Panc1 (cell line): Measurements from ENCODE around the gene ADIPOR2. TPM values are rescaled to one million over a fixed set of nuclear protein-coding genes. Genes with fewer than 3 reads are reported as not detected.
A peak's percentile ranks its signal among the peaks of the same experiment; 100 is the strongest.
"Not testable (repeated sequence)": the region's sequence is repeated elsewhere in the genome, so short reads cannot be mapped to it uniquely, and the experiment has no call there.

Source experiments
- ATAC-seq: fragments of 200-7000 bp; cut with Tn5 transposase; 2 replicates; pipeline ENCODE4 v1.9.1; 2020; ENCODE audit warnings: mild to moderate bottlenecking, moderate library complexity
- BruUV-seq: library from RNA; stranded (reverse); fragments of 400-500 nt; replicated peaks from 2 replicates; lab custom pipeline; 2021; lab: Mats Ljungman, UMichigan
- CTCF ChIA-PET: fragments of 300-600 bp; sonication (Branson Sonifier 250); formaldehyde crosslinking; loops from one replicate; lab custom pipeline; 2022; ENCODE audit warnings: antibody characterized with exemption; lab: Charles Lee
- POLR2A ChIA-PET: fragments of 300-600 bp; sonication (Branson Sonifier 250); formaldehyde crosslinking; loops from one replicate; lab custom pipeline; 2022; ENCODE audit warnings: antibody characterized with exemption; lab: Charles Lee
- DNase-seq: peaks from one replicate; pipeline ENCODE4 v3.0.0-alpha.2; 2010; ENCODE audit warnings: low read depth, low spot score
- H3K27ac ChIP-seq: 2 replicates; pipeline ENCODE4 v1.5.1; 2011; ENCODE audit warnings: mild to moderate bottlenecking, low read length, inconsistent platforms
- H3K27me3 ChIP-seq: fragments of 200-500 bp; sonication (Bioruptor generic); 2 replicates; pipeline ENCODE4 v1.6.0; 2014; ENCODE audit warnings: low read length, inconsistent platforms; ENCODE audit not compliant: control insufficient read depth, insufficient read depth
- H3K36me3 ChIP-seq: fragments of 200-500 bp; sonication (Bioruptor generic); 2 replicates; pipeline ENCODE4 v1.5.1; 2014; ENCODE audit warnings: inconsistent platforms, mild to moderate bottlenecking, low read length, moderate library complexity; ENCODE audit not compliant: control insufficient read depth, insufficient read depth
- H3K4me1 ChIP-seq: 2 replicates; pipeline ENCODE4 v1.5.1; 2011; ENCODE audit warnings: inconsistent platforms, mild to moderate bottlenecking, low read length, moderate library complexity; ENCODE audit not compliant: control insufficient read depth, insufficient read depth
- H3K4me3 ChIP-seq, 2 experiments: 2 replicates each; pipeline ENCODE4 v1.5.1; 2011 to 2012; ENCODE audit warnings: low read depth in 2 of 2, low read length in 2 of 2, mild to moderate bottlenecking in 2 of 2, inconsistent platforms in 1 of 2, moderate library complexity in 1 of 2
- H3K9me3 ChIP-seq: fragments of 200-500 bp; sonication (Bioruptor generic); 2 replicates; pipeline ENCODE4 v1.5.1; 2014; ENCODE audit warnings: low read depth, mild to moderate bottlenecking, inconsistent platforms, low read length, moderate library complexity; ENCODE audit not compliant: control insufficient read depth, insufficient read depth
- CTCF ChIP-seq: fragments of 450-650 bp; IDR thresholded peaks from 2 replicates; pipeline ENCODE4 v1.5.1; 2017; ENCODE audit warnings: mild to moderate bottlenecking
- POLR2AphosphoS5 ChIP-seq: IDR thresholded peaks from 2 replicates; pipeline ENCODE4 v1.6.1; 2012; ENCODE audit warnings: mild to moderate bottlenecking, low read depth, low read length, moderate library complexity
- REST ChIP-seq, 2 experiments: IDR thresholded peaks; 2 replicates each; pipeline ENCODE4 v1.6.1; 2011 to 2012; ENCODE audit warnings: low read depth in 2 of 2, control low read depth in 1 of 2, low read length in 1 of 2, mild to moderate bottlenecking in 1 of 2, moderate library complexity in 1 of 2; ENCODE audit not compliant: insufficient read depth in 1 of 2
- SIN3A ChIP-seq: IDR thresholded peaks from 2 replicates; pipeline ENCODE4 v1.6.1; 2012; ENCODE audit warnings: low read depth, mild to moderate bottlenecking, low read length, moderate library complexity, borderline replicate concordance; ENCODE audit not compliant: insufficient read depth
- TCF7L2 ChIP-seq: IDR thresholded peaks from 2 replicates; pipeline ENCODE4 v1.6.1; 2011; ENCODE audit warnings: mild to moderate bottlenecking, low read depth, low read length, inconsistent platforms
- in situ Hi-C: cut with HindIII; loops from 2 replicates; pipeline ENCODE4 v1.10.0; 2016; ENCODE audit warnings: low sequenced_read_pairs, low pct_unique_long_range_greater_than_20kb
- intact Hi-C: fragments of 100-400 bp; cut with micrococcal nuclease; formaldehyde crosslinking; loops from one replicate; pipeline ENCODE4 v1.10.0; 2022; ENCODE audit not compliant: unreplicated experiment
- total RNA-seq: library from RNA; stranded (reverse); gene quantifications from one replicate; pipeline ENCODE4 v1.2.1, GENCODE V29; 2021; ENCODE audit not compliant: unreplicated experiment

The ADIPOR2 gene
- total RNA-seq, 1 experiment from 2014 or later, result 76.0 TPM

DNA sequence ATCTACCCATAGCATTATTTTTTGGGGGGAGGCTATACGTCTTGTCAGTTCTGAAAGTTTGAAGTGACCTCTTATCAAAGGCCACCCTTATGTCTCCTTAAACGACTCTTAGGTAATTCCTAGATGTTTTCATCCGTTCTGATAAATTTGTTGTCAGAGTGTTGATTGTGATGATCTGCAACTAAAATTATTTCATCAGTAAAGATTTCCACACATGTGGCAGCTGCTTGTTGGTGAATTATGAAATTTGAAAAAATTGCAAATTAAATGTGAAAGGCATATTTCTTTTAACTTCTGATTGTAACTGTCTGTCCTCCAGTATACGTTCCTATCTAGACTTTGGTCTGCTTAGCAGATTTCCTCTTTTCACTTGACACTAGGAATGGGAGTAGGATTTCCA lies 1.4 kb downstream of the ADIPOR2 start:
- H3K27me3 ChIP-seq, result no peaks in the 10 kb centered on the region
- ATAC-seq (no peak), DNase-seq (no peak)
- peaks cover 5% of the 10 kb centered on the region for H3K36me3 ChIP-seq
- H3K4me3 ChIP-seq, result peak overlapping the region; percentile 86 to 87
- intact Hi-C loops (no loop called here), in situ Hi-C loops (no loop called here)
- H3K9me3 ChIP-seq, result no peaks in the 10 kb centered on the region
- H3K27ac ChIP-seq, result peak overlapping the region; percentile 81
- ChIA-PET POLR2A (no interaction called here), CTCF (no interaction called here)
- TSS peak; percentile 92 for BruUV-seq
- TF ChIP-seq CTCF (no peak), TCF7L2 (no peak), REST (IDR thresholded peaks at IDR 0.05; ENCODE audit: insufficient read depth in 1 of 2, low read depth in 2 of 2, low read length in 1 of 2) (no peak), SIN3A (no peak), POLR2AphosphoS5 (no peak)
- peaks cover 18% of the 10 kb centered on the region for H3K4me1 ChIP-seq

DNA sequence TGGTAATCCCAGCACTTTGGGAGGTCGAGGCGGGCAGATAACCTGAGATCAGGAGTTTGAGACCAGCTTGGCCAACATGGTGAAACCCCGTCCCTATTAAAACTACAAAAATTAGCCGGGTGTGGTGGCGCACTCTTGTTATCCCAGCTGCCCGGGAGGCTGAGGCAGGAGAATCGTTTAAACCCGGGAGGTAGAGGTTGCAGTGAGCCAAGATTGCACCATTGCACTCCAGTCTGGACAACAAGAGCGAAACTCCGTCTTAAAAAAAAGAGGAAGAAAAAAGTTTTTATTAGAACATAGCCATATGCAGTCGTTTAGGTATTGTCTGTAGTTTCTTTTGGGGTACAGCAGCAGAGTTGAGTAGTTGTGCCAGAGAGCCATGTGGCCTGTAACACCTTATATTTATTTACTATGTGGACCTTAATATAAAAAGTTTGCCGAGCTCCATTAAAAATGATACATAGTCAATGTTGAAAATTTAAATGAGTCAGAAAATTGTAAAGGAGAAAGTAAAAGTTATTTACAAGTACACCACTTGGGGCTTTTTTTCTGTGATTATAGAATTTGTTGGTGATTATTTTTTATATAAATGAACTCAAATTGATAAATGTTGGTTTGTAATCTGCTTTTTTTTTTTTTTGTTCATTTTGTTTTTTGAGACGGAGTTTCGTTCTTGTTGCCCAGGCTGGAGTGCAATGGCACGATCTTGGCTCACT lies 2.2 kb downstream of the ADIPOR2 start:
- no peak for ATAC-seq
- no TSS peak for BruUV-seq
- CTCF ChIA-PET, result no interaction called here
- DNase-seq, result no peak
- Histone ChIP-seq H3K36me3 (peaks cover 5% of the 10 kb centered on the region), H3K27me3 (no peaks in the 10 kb centered on the region), H3K27ac (no peak overlapping the region), H3K9me3 (no peaks in the 10 kb centered on the region), H3K4me3 (peak overlapping the region in 1 of 2 experiments; percentile 86; a peak in 1 of 4 replicates), H3K4me1 (peaks cover 24% of the 10 kb centered on the region)
- TF ChIP-seq POLR2AphosphoS5, result no peak
- TF ChIP-seq CTCF, result no peak
- no peak for TF ChIP-seq REST (IDR thresholded peaks at IDR 0.05; ENCODE audit: insufficient read depth in 1 of 2, low read depth in 2 of 2, low read length in 1 of 2)
- TF ChIP-seq TCF7L2, result no peak
- no peak for TF ChIP-seq SIN3A
- in situ Hi-C loops, result no loop called here
- POLR2A ChIA-PET, result interaction anchor here (0.7 kb wide), 2 partner anchors 65 to 499 kb away, joined by 5 to 6 read pairs; no protein-coding TSS in a partner anchor
- intact Hi-C loops, result no loop called here

GRCh38 chr12:1695097-1695496 lies 4.2 kb downstream of the ADIPOR2 start:
- H3K27ac ChIP-seq, H3K27me3 ChIP-seq, H3K36me3 ChIP-seq, CTCF ChIA-PET, POLR2A ChIA-PET, H3K4me3 ChIP-seq, H3K9me3 ChIP-seq, ATAC-seq, in situ Hi-C loops, intact Hi-C loops, DNase-seq, BruUV-seq: not testable (repeated sequence)
- H3K4me1 ChIP-seq, result peaks cover 20% of the 10 kb centered on the region
